ENCODE results near the gene KLHL26. TPM values are rescaled to one million over a fixed set of nuclear protein-coding genes. Genes with fewer than 3 reads are reported as not detected.

Gene KLHL26
- polyA plus RNA-seq, 1 experiment, result 2.3 TPM

- ChIA-PET CTCF (no interaction called here), POLR2A (no interaction called here)
- H3K36me3 ChIP-seq (ENCODE audit: control insufficient read depth, insufficient read depth, low read length), result no peaks in the 10 kb centered on the region; the same call in 1 of the 2 replicates
- H3K4me3 ChIP-seq (ENCODE audit: low read depth, low read length), result no peak overlapping the region
- no peak for TF ChIP-seq CTCF (IDR thresholded peaks at IDR 0.05; ENCODE audit: insufficient read depth, low read depth, low read length)
- no peaks in the 10 kb centered on the region for H3K27me3 ChIP-seq (ENCODE audit: control insufficient read depth, insufficient read depth, low read length)
- no peak for DNase-seq (ENCODE audit: low read depth)
These were observed 80.0 kb downstream of the KLHL26 start for GRCh38 chr19:18716857-18717256.

- no peaks in the 10 kb centered on the region; the same call in 1 of the 2 replicates for H3K36me3 ChIP-seq (ENCODE audit: control insufficient read depth, insufficient read depth, low read length)
- no peak for DNase-seq (ENCODE audit: low read depth)
- TF ChIP-seq CTCF (IDR thresholded peaks at IDR 0.05; ENCODE audit: insufficient read depth, low read depth, low read length), result no peak
- POLR2A ChIA-PET, result no interaction called here
- H3K27me3 ChIP-seq (ENCODE audit: control insufficient read depth, insufficient read depth, low read length), result no peaks in the 10 kb centered on the region
- no peak overlapping the region for H3K4me3 ChIP-seq (ENCODE audit: low read depth, low read length)
- CTCF ChIA-PET, result no interaction called here
These were observed 80.8 kb downstream of the KLHL26 start for GRCh38 chr19:18717601-18718000.

GRCh38 chr19:18718015-18718526 is 81.2 kb downstream of the KLHL26 start:
- Histone ChIP-seq H3K36me3 (ENCODE audit: control insufficient read depth, insufficient read depth, low read length) (no peaks in the 10 kb centered on the region; the same call in 1 of the 2 replicates), H3K27me3 (ENCODE audit: control insufficient read depth, insufficient read depth, low read length) (no peaks in the 10 kb centered on the region), H3K4me3 (ENCODE audit: low read depth, low read length) (no peak overlapping the region)
- POLR2A ChIA-PET, result no interaction called here
- CTCF ChIA-PET, result interaction anchor here (0.5 kb wide), 1 partner anchor 963 kb away, joined by 3 read pairs; no protein-coding TSS in a partner anchor
- DNase-seq (ENCODE audit: low read depth), result no peak
- TF ChIP-seq CTCF (IDR thresholded peaks at IDR 0.05; ENCODE audit: insufficient read depth, low read depth, low read length), result no peak

GRCh38 chr19:18718846-18719458 is 82.1 kb downstream of the KLHL26 start:
- ChIA-PET POLR2A (no interaction called here), CTCF (interaction anchor here (0.5 kb wide), 1 partner anchor 964 kb away, joined by 3 read pairs; no protein-coding TSS in a partner anchor)
- TF ChIP-seq CTCF (IDR thresholded peaks at IDR 0.05; ENCODE audit: insufficient read depth, low read depth, low read length), result no peak
- Histone ChIP-seq H3K27me3 (ENCODE audit: control insufficient read depth, insufficient read depth, low read length) (no peaks in the 10 kb centered on the region), H3K36me3 (ENCODE audit: control insufficient read depth, insufficient read depth, low read length) (no peaks in the 10 kb centered on the region; the same call in 1 of the 2 replicates), H3K4me3 (ENCODE audit: low read depth, low read length) (no peak overlapping the region)
- DNase-seq (ENCODE audit: low read depth), result no peak

GRCh38 chr19:18719541-18719940 is 82.7 kb downstream of the KLHL26 start:
- Histone ChIP-seq H3K36me3 (ENCODE audit: control insufficient read depth, insufficient read depth, low read length) (no peaks in the 10 kb centered on the region; the same call in 1 of the 2 replicates), H3K4me3 (ENCODE audit: low read depth, low read length) (no peak overlapping the region), H3K27me3 (ENCODE audit: control insufficient read depth, insufficient read depth, low read length) (no peaks in the 10 kb centered on the region)
- TF ChIP-seq CTCF (IDR thresholded peaks at IDR 0.05; ENCODE audit: insufficient read depth, low read depth, low read length), result no peak
- no peak for DNase-seq (ENCODE audit: low read depth)
- POLR2A ChIA-PET, result no interaction called here
- CTCF ChIA-PET, result no interaction called here

Small RNA genes within 50 kb of the gene (small RNA-seq; reads per million reads assigned to genes)
- gene RN7SL155P (ENCODE audit: insufficient read length, low read depth, low replicate concordance), result not detected

Other genes with a start within 250 kb of the KLHL26 start
- gene LRRC25, start 239.4 kb upstream of the KLHL26 start, polyA plus RNA-seq (2011; rRNA removed), result 0.06 TPM in 1 of 2 replicates, not detected in the other
- gene SSBP4, start 217.6 kb upstream of the KLHL26 start, polyA plus RNA-seq (2011; rRNA removed), result 16.3 and 24.1 TPM in 2 replicates
- 13.5 and 27.0 TPM in 2 replicates for gene ISYNA1, start 198.9 kb upstream of the KLHL26 start, polyA plus RNA-seq (2011; rRNA removed)
- 4.4 and 10.2 TPM in 2 replicates for gene ELL, start 115.0 kb upstream of the KLHL26 start, polyA plus RNA-seq (2011; rRNA removed)
- 168 and 280 TPM in 2 replicates for gene FKBP8, start 93.5 kb upstream of the KLHL26 start, polyA plus RNA-seq (2011; rRNA removed)
- 100 and 163 TPM in 2 replicates for gene KXD1, start 79.2 kb upstream of the KLHL26 start, polyA plus RNA-seq (2011; rRNA removed)
- 2,336 and 2,472 TPM in 2 replicates for gene UBA52, start 65.2 kb upstream of the KLHL26 start, polyA plus RNA-seq (2011; rRNA removed)
- gene REX1BD, start 48.2 kb upstream of the KLHL26 start, polyA plus RNA-seq (2011; rRNA removed), result 22.4 and 24.3 TPM in 2 replicates
- gene CRLF1, start 30.2 kb upstream of the KLHL26 start, polyA plus RNA-seq (2011; rRNA removed), result 5.6 and 6.6 TPM in 2 replicates
- gene TMEM59L, start 24.2 kb upstream of the KLHL26 start, polyA plus RNA-seq (2011; rRNA removed), result 0.69 and 1.6 TPM in 2 replicates
- gene CRTC1, start 46.7 kb downstream of the KLHL26 start, polyA plus RNA-seq (2011; rRNA removed), result 0.97 and 1.5 TPM in 2 replicates
- 8.6 and 9.2 TPM in 2 replicates for gene COMP, start 154.3 kb downstream of the KLHL26 start, polyA plus RNA-seq (2011; rRNA removed)
- 15.4 and 24.1 TPM in 2 replicates for gene UPF1, start 194.9 kb downstream of the KLHL26 start, polyA plus RNA-seq (2011; rRNA removed)

All from BJ (cell line).